Fibroblast of pulmonary artery (primary cell): ENCODE measurements around the gene ATP6V0D1.

ENCODE experiments used
- DNase-seq: peaks from one replicate; pipeline ENCODE4 v3.0.0-alpha.2; 2010; ENCODE audit warnings: low read depth
- H3K4me3 ChIP-seq: replicated peaks from 2 replicates; pipeline ENCODE4 v1.5.1; 2011; ENCODE audit warnings: low read depth, mild to moderate bottlenecking, control low read depth, low read length, moderate library complexity
- CTCF ChIP-seq: IDR thresholded peaks from 2 replicates; pipeline ENCODE4 v1.5.1; 2011; ENCODE audit warnings: mild to moderate bottlenecking, control low read depth, low read length, inconsistent platforms; ENCODE audit errors: missing control alignments

Gene ATP6V0D1

GRCh38 chr16:67399218-67399733 lies 81.7 kb downstream of the ATP6V0D1 start:
- H3K4me3 ChIP-seq, result no peak overlapping the region
- DNase-seq, result no peak
- peak; percentile 57 for TF ChIP-seq CTCF

GRCh38 chr16:67398546-67399217 lies 82.3 kb downstream of the ATP6V0D1 start:
- H3K4me3 ChIP-seq, result no peak overlapping the region
- TF ChIP-seq CTCF, result no peak
- DNase-seq, result no peak

GRCh38 chr16:67397812-67398545 lies 83.0 kb downstream of the ATP6V0D1 start:
- no peak for DNase-seq
- no peak overlapping the region for H3K4me3 ChIP-seq
- no peak for TF ChIP-seq CTCF

GRCh38 chr16:67397036-67397801 lies 83.7 kb downstream of the ATP6V0D1 start:
- no peak for TF ChIP-seq CTCF
- DNase-seq, result no peak

GRCh38 chr16:67396159-67397035 lies 84.6 kb downstream of the ATP6V0D1 start:
- peak; percentile 65 for DNase-seq
- H3K4me3 ChIP-seq, result no peak overlapping the region
- no peak for TF ChIP-seq CTCF

More at GRCh38 chr16:67397036-67397801, 83.7 kb downstream of the ATP6V0D1 start:
- no peak overlapping the region for H3K4me3 ChIP-seq
